Activated CD4-positive, alpha-beta T cell treated with anti-CD3 and anti-CD28 coated beads for 48 hours (primary cell): Measurements from ENCODE around the gene LAGE3.

Source experiments
- DNase-seq: peaks from one replicate; pipeline ENCODE4 v3.0.0-alpha.2; 2020

Gene LAGE3

DNA sequence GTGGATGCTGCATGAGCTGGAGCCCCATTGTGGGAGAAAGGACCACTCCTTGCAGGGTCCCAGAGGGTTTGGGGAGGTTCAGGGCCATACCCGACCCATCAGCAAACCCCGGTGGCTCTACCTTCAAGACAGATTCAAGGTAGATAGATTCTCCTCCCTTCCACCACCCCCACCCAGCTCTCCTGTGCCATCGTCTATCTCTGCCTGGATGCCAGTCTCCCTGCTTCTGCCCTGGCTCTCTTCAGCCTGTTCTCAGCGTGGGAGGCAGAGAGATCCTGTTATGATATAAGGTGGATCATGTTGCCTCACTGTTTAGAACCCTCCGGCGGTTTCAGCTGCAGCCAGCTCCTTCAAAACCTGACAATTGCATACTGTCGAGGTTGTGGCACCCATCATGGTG is 5.4 kb downstream of the LAGE3 start:
- no peak for DNase-seq

DNA sequence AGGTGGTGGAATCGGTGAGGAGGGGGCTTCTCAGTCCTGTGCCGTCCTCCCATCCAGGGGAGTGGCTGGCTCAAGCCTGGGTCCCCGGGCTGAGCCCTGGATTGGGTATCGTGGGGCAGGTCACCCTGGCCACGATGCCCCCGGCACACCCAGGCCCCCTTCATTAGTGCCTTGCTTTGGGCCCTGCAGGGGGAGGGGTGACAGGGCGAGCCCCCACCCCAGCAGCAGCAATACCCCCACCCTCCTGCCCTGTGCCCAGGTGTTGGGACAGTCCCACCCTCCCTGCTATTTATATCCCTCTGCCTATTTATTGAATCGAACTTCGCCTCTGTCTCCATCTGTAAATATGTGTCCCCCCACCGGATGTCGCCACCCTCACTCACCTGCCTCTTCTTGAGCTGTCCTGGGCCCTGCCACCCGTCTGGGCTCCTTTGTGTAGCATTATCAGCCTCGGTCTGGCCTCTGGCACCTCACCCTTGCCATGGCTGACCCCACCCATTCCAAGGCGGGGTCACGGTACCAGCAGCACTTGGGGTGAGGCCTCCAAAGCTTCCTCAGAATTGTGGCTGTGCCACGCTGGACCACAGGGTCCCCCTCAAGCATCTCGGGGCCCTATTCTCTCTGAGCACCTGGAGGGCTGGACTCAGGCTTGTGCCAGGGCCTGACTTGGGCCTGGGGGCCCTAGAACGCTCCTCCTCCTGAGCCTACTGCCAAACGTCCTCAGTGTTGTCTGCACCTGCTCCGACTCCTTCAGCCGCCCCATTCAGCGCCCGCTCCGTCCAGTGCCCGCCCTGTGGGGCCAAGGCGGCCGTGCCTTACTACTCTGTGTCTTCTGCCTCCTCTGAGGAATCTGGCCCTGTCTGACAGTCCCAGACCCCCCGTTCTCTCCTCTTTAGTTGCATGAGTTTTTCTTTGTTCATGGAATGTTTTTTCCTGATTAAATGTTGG is 6.1 kb downstream of the LAGE3 start:
- no peak for DNase-seq

GRCh38 chrX:154471839-154472684 is 7.0 kb downstream of the LAGE3 start:
- DNase-seq: no peak

- no peak for DNase-seq
These were observed 8.0 kb downstream of the LAGE3 start for GRCh38 chrX:154470914-154471568.

GRCh38 chrX:154470434-154470833 is 8.6 kb downstream of the LAGE3 start:
- no peak for DNase-seq

DNA sequence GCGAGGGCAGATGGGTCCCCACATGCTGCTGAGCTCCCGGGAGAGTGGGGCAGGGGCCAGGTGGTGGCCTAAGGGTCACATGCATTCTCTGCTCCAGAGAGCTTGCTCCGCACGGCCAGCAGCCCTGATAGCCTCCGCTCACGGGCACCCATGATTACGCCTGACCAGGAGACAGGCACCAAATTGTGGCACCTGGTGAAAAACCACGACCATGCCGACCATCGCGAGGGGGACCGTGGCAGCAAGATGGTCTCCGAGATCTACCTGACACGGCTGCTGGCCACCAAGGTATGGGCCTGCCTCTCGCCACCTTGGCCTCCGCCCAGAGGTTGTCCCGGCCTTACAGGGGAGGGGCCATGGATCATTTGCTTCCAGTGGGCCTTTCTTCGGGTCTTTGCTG is 9.2 kb downstream of the LAGE3 start:
- DNase-seq: no peak

- no peak for DNase-seq
These were observed 10.0 kb downstream of the LAGE3 start for GRCh38 chrX:154469114-154469513.

DNA sequence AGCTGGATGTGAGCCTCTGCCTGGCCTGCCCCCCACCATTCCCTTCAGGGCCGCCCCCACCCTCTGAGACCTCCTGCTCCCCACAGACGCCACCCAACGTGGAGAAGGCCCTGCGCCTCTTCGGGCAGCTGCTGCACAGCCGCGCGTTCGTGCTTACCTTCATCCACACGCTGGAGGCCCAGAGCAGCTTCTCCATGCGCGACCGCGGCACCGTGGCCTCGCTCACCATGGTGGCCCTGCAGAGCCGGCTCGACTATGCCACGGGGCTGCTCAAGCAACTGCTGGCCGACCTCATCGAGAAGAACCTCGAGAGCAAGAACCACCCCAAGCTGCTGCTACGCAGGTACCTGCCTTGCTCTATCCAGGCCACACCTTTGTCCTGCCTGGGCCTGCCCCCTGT is 10.9 kb downstream of the LAGE3 start:
- no peak for DNase-seq

GRCh38 chrX:154467556-154467955 is 11.5 kb downstream of the LAGE3 start:
- no peak for DNase-seq

DNA sequence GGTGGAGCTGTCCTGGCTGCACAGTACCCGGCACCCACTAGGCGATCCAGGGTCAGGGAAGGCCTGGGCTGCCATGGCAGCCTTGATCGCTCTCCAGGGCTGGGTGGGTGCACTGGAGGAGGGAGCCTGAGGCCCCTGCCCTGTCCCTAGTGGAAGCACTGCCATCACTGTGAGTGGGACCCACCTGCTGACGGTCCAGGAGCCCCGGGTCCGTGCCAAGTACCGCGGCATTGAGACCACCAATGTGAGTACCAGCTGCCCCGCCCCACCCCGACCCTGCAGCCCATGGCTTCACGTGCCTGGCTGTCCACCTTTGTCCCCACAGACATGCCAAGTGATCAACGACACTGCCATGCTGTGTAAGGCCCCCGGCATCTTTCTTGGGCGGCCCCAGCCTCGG is 12.2 kb downstream of the LAGE3 start:
- DNase-seq: no peak

DNA sequence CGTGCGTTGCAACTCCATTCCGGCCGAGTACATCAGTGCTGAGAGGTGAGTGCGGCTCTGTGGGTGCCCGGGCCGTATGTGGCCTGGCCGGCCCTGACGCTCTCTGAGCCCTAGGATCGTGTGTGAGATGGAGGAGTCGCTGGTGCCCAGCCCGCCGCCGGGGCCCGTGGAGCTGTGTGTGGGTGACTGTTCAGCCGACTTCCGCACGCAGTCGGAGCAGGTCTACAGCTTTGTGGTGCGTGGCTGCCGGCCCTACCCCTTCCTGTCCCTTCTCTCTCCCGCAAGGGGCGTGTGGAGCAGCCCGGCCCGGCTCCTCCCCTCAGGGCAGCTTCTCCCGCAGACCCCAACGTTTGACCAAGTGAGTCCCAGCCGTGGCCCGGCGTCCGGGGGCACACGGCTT is 13.0 kb downstream of the LAGE3 start:
- no peak for DNase-seq

GRCh38 chrX:154465601-154466000 is 13.5 kb downstream of the LAGE3 start:
- no peak for DNase-seq

GRCh38 chrX:154464806-154465365 is 14.2 kb downstream of the LAGE3 start:
- DNase-seq: no peak

- DNase-seq: no peak
These were observed 15.4 kb downstream of the LAGE3 start for GRCh38 chrX:154463611-154464220.

DNA sequence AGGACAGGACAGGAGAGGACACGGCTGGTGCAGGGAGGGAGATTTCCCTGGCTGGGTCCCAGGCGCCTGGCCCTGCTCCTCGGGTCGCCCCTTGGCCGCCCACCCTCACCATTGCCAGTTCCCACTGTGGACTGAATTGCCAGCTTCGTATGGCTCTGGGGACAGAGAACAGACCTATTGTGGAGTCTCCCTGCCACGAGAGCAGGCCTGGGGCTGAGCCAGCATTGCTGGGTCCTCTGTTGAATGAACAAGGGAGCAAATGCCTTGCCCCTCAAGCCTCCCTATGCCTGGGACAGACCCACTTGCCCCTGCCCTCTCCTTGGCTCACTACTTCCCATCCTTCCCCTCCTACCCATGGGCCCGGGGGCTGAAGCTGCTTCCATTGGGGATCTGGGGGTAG is 16.7 kb downstream of the LAGE3 start:
- DNase-seq: no peak

- no peak for DNase-seq
These were observed 18.8 kb downstream of the LAGE3 start for GRCh38 chrX:154460326-154460725.

- no peak for DNase-seq
These were observed 19.2 kb downstream of the LAGE3 start for GRCh38 chrX:154459832-154460231.

DNA sequence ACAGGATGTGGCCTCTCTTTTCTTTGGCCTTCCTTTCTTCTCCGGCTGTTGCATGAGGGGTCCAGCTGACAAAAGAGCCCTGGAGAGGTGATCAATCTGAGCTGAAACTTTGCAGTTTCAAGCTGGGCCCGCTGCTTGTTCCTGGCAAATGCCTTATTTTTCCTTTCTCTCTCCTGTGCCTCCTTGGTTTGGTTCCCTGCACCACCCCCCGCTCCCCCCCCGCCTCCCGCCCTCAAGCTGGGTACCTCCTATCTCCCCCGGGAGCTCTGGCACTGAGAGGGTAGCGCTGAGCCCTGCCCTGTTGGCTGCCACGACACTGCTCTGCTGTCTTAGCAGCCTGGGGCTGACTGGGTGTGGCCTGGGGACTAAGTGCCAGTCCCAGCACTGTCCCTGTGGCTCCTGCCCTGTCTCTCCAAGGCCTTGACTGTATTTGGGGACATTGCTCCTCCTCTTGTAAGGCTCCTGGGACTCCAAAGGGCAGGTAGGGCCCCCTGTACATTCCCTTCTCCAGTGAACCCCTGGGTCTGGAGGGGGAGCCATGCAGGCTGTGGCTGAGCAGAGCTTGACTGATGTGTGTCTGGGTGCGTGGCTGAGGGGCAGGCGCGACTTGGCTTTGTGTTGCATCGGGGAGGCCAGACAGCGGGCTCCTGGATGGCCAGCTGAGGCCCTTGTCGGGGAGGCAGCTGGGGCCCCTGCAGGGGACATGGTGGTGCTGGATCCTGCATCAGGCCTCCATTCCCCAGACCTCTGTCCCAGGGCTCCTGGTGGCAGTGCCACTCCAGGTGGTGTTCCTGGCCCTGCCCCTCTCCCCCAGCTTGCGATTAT is 19.9 kb downstream of the LAGE3 start:
- DNase-seq: no peak

GRCh38 chrX:154458116-154458953 is 20.7 kb downstream of the LAGE3 start, which contains the start of gene PLXNA3:
Gene PLXNA3, plus strand, starts transcription at chrX:154458281. Its CDS starts 1,903 bp downstream, at chrX:154460184.
- DNase-seq: peak; percentile 67

DNA sequence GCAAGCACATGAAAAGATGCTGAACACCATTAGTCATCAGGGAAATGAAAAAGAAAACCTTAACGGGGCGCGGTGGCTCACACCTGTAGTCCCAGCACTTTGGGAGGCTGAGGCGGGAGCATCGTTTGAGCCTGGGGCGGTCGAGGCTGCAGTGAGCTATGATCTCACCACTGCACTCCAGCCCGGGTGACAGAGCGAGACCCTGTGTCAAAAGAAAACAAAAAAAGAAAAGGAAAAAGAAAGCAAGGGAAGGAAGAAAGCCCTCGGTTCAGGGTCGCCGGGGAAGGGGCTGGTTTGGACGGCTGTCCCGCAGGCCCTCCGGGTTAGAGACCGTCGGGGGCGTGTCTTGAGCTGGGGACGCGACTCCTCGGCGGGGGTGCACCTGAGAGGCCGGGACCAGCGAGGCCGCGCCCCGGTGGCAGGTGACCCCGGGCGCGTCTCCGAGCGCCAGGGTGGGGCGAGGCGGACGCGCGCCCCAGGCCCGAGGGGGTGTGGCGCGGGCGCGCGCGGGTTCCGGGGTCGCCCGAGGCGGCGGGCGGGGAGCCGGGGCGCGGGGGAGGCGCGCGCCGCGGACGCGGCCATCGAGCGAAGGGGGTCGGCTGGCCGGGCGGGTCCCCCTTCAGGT is 21.5 kb downstream of the LAGE3 start:
- DNase-seq: peak; percentile 56
